ENCODE measurements around the gene STOML2.

The STOML2 gene

DNA sequence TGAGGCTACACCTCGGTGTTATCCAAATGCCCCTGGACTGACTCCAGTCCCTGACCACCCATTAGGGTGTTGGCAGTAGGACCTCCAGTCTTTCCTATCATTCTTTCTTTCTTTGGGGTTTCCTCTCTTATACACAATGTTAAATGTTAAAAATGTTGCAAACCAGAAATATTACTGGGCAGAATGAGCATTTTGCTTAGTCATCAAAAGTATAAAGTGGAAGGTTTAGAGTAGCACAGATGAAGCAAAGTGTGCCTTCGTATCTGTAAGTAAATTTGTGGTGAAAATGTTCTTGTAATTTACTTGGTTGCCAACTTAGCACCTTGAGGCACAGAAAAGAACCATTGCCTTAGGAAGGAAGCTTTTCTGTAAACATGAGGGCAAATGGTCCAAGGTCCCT lies 37.2 kb upstream of the STOML2 start:
- CTCF ChIA-PET: interaction anchor here (0.8 kb wide), 1 partner anchor 1685 kb away, joined by 3 read pairs; no protein-coding TSS in a partner anchor
- TF ChIP-seq KLF9 (tag by site-specific recombination; IDR thresholded peaks at IDR 0.05; ENCODE audit: low read depth) (no peak), ZNF175 (tag by site-specific recombination; IDR thresholded peaks at IDR 0.05) (no peak), ZNF37A (tag by site-specific recombination; IDR thresholded peaks at IDR 0.05) (no peak), SCRT2 (tag by site-specific recombination; IDR thresholded peaks at IDR 0.05) (no peak), ZFP69B (tag by site-specific recombination; IDR thresholded peaks at IDR 0.05) (no peak), GLI2 (tag by site-specific recombination; IDR thresholded peaks at IDR 0.05; ENCODE audit: borderline replicate concordance, low read depth) (no peak), ZNF239 (tag by site-specific recombination; IDR thresholded peaks at IDR 0.05) (no peak)
- TF ChIP-seq, protein P1, sequence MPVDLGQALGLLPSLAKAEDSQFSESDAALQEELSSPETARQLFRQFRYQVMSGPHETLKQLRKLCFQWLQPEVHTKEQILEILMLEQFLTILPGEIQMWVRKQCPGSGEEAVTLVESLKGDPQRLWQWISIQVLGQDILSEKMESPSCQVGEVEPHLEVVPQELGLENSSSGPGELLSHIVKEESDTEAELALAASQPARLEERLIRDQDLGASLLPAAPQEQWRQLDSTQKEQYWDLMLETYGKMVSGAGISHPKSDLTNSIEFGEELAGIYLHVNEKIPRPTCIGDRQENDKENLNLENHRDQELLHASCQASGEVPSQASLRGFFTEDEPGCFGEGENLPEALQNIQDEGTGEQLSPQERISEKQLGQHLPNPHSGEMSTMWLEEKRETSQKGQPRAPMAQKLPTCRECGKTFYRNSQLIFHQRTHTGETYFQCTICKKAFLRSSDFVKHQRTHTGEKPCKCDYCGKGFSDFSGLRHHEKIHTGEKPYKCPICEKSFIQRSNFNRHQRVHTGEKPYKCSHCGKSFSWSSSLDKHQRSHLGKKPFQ (tag by site-specific recombination; IDR thresholded peaks at IDR 0.05): no peak
- H3K4me3 ChIP-seq (ENCODE audit: low read depth, low read length): no peak overlapping the region

GRCh38 chr9:35136866-35137265 lies 33.9 kb upstream of the STOML2 start:
- TF ChIP-seq, protein P2, sequence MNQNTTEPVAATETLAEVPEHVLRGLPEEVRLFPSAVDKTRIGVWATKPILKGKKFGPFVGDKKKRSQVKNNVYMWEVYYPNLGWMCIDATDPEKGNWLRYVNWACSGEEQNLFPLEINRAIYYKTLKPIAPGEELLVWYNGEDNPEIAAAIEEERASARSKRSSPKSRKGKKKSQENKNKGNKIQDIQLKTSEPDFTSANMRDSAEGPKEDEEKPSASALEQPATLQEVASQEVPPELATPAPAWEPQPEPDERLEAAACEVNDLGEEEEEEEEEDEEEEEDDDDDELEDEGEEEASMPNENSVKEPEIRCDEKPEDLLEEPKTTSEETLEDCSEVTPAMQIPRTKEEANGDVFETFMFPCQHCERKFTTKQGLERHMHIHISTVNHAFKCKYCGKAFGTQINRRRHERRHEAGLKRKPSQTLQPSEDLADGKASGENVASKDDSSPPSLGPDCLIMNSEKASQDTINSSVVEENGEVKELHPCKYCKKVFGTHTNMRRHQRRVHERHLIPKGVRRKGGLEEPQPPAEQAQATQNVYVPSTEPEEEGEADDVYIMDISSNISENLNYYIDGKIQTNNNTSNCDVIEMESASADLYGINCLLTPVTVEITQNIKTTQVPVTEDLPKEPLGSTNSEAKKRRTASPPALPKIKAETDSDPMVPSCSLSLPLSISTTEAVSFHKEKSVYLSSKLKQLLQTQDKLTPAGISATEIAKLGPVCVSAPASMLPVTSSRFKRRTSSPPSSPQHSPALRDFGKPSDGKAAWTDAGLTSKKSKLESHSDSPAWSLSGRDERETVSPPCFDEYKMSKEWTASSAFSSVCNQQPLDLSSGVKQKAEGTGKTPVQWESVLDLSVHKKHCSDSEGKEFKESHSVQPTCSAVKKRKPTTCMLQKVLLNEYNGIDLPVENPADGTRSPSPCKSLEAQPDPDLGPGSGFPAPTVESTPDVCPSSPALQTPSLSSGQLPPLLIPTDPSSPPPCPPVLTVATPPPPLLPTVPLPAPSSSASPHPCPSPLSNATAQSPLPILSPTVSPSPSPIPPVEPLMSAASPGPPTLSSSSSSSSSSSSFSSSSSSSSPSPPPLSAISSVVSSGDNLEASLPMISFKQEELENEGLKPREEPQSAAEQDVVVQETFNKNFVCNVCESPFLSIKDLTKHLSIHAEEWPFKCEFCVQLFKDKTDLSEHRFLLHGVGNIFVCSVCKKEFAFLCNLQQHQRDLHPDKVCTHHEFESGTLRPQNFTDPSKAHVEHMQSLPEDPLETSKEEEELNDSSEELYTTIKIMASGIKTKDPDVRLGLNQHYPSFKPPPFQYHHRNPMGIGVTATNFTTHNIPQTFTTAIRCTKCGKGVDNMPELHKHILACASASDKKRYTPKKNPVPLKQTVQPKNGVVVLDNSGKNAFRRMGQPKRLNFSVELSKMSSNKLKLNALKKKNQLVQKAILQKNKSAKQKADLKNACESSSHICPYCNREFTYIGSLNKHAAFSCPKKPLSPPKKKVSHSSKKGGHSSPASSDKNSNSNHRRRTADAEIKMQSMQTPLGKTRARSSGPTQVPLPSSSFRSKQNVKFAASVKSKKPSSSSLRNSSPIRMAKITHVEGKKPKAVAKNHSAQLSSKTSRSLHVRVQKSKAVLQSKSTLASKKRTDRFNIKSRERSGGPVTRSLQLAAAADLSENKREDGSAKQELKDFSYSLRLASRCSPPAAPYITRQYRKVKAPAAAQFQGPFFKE (tag by site-specific recombination; IDR thresholded peaks at IDR 0.05; ENCODE audit: borderline replicate concordance): no peak
- TF ChIP-seq ZEB2 (tag by site-specific recombination; IDR thresholded peaks at IDR 0.05): no peak
- no peak for TF ChIP-seq ZNF626 (tag by site-specific recombination; IDR thresholded peaks at IDR 0.05)
- TF ChIP-seq MYNN (tag by site-specific recombination; IDR thresholded peaks at IDR 0.05; ENCODE audit: borderline replicate concordance): no peak
- no peak for TF ChIP-seq ZNF292 (tag by site-specific recombination; IDR thresholded peaks at IDR 0.05; ENCODE audit: borderline replicate concordance, low read depth)
- no peak for TF ChIP-seq SETDB1 (IDR thresholded peaks at IDR 0.05; ENCODE audit: insufficient read length, low read length)
- no peak for TF ChIP-seq ZNF426 (tag by site-specific recombination; IDR thresholded peaks at IDR 0.05)
- TF ChIP-seq ZNF366 (tag by site-specific recombination; conservative IDR thresholded peaks at IDR 0.05): no peak
- TF ChIP-seq FEZF1 (tag by site-specific recombination; IDR thresholded peaks at IDR 0.05): no peak
- TF ChIP-seq ZNF501 (tag by site-specific recombination; IDR thresholded peaks at IDR 0.05): no peak
- TF ChIP-seq KLF10 (tag by site-specific recombination; IDR thresholded peaks at IDR 0.05): no peak
- no peak for TF ChIP-seq ZNF777 (tag by site-specific recombination; IDR thresholded peaks at IDR 0.05; ENCODE audit: borderline replicate concordance)
- TF ChIP-seq, protein P3, sequence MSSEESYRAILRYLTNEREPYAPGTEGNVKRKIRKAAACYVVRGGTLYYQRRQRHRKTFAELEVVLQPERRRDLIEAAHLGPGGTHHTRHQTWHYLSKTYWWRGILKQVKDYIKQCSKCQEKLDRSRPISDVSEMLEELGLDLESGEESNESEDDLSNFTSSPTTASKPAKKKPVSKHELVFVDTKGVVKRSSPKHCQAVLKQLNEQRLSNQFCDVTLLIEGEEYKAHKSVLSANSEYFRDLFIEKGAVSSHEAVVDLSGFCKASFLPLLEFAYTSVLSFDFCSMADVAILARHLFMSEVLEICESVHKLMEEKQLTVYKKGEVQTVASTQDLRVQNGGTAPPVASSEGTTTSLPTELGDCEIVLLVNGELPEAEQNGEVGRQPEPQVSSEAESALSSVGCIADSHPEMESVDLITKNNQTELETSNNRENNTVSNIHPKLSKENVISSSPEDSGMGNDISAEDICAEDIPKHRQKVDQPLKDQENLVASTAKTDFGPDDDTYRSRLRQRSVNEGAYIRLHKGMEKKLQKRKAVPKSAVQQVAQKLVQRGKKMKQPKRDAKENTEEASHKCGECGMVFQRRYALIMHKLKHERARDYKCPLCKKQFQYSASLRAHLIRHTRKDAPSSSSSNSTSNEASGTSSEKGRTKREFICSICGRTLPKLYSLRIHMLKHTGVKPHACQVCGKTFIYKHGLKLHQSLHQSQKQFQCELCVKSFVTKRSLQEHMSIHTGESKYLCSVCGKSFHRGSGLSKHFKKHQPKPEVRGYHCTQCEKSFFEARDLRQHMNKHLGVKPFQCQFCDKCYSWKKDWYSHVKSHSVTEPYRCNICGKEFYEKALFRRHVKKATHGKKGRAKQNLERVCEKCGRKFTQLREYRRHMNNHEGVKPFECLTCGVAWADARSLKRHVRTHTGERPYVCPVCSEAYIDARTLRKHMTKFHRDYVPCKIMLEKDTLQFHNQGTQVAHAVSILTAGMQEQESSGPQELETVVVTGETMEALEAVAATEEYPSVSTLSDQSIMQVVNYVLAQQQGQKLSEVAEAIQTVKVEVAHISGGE (tag by site-specific recombination; conservative IDR thresholded peaks at IDR 0.05; ENCODE audit: low read depth): no peak
- TF ChIP-seq ZIC2 (tag by site-specific recombination; IDR thresholded peaks at IDR 0.05): no peak
- no peak for TF ChIP-seq ZNF423 (tag by site-specific recombination; IDR thresholded peaks at IDR 0.05)
- TF ChIP-seq OSR2 (tag by site-specific recombination; IDR thresholded peaks at IDR 0.05): no peak
- TF ChIP-seq, protein P4, sequence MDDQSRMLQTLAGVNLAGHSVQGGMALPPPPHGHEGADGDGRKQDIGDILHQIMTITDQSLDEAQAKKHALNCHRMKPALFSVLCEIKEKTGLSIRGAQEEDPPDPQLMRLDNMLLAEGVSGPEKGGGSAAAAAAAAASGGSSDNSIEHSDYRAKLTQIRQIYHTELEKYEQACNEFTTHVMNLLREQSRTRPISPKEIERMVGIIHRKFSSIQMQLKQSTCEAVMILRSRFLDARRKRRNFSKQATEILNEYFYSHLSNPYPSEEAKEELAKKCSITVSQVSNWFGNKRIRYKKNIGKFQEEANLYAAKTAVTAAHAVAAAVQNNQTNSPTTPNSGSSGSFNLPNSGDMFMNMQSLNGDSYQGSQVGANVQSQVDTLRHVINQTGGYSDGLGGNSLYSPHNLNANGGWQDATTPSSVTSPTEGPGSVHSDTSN (CRISPR knock-in tag; IDR thresholded peaks at IDR 0.05): no peak
- no peak for TF ChIP-seq GLI2 (tag by site-specific recombination; IDR thresholded peaks at IDR 0.05; ENCODE audit: borderline replicate concordance, low read depth)
- no peaks in the 10 kb centered on the region for H3K36me3 ChIP-seq (ENCODE audit: control insufficient read depth in 2 of 2, insufficient read depth in 1 of 2, low read length in 2 of 2)
- H3K27ac ChIP-seq (ENCODE audit: extremely low read depth, low read depth, low read length): no peak overlapping the region
- no peaks in the 10 kb centered on the region for H3K4me1 ChIP-seq (ENCODE audit: control insufficient read depth, insufficient read depth, low read length)
- ChIA-PET POLR2A (no interaction called here), CTCF (no interaction called here)
- no peak overlapping the region for H3K4me3 ChIP-seq (ENCODE audit: low read depth, low read length)
- H3K9me3 ChIP-seq (ENCODE audit: control insufficient read depth, insufficient read depth, low read depth, low read length): no peaks in the 10 kb centered on the region

More for the DNA sequence above, 37.2 kb upstream of the STOML2 start:
- H3K27ac ChIP-seq (ENCODE audit: extremely low read depth, low read depth, low read length): no peak overlapping the region
- H3K9me3 ChIP-seq (ENCODE audit: control insufficient read depth, insufficient read depth, low read depth, low read length): no peaks in the 10 kb centered on the region
- no peaks in the 10 kb centered on the region for H3K36me3 ChIP-seq (ENCODE audit: control insufficient read depth in 2 of 2, insufficient read depth in 1 of 2, low read length in 2 of 2)
- POLR2A ChIA-PET: no interaction called here
- H3K4me1 ChIP-seq (ENCODE audit: control insufficient read depth, insufficient read depth, low read length): no peaks in the 10 kb centered on the region
